NCI-H2196 (cell line): ENCODE results near the gene LECT2.

Source experiments
- DNase-seq: peaks from one replicate; lab custom pipeline; 2025; ENCODE audit not compliant: unreplicated experiment; lab: John Stamatoyannopoulos, UW

The LECT2 gene

GRCh38 chr5:135937245-135937911, 17.4 kb downstream of the LECT2 start:
- no peak for DNase-seq

- no peak for DNase-seq
Measured at GRCh38 chr5:135934939-135935338, 19.8 kb downstream of the LECT2 start.

- no peak for DNase-seq
Measured at GRCh38 chr5:135930949-135931295, 23.9 kb downstream of the LECT2 start.

GRCh38 chr5:135930029-135930948, 24.5 kb downstream of the LECT2 start:
- DNase-seq, result no peak

GRCh38 chr5:135921388-135921787, 33.4 kb downstream of the LECT2 start:
- DNase-seq, result no peak

- no peak for DNase-seq
Measured at GRCh38 chr5:135920199-135920598, 34.6 kb downstream of the LECT2 start.

GRCh38 chr5:135916638-135917263, 38.0 kb downstream of the LECT2 start:
- no peak for DNase-seq

GRCh38 chr5:135915466-135916001, 39.2 kb downstream of the LECT2 start:
- DNase-seq, result no peak

GRCh38 chr5:135913713-135914626, 40.8 kb downstream of the LECT2 start:
- no peak for DNase-seq

- no peak for DNase-seq
Measured at GRCh38 chr5:135905144-135905543, 49.6 kb downstream of the LECT2 start.

GRCh38 chr5:135901633-135902032, 53.1 kb downstream of the LECT2 start:
- DNase-seq, result no peak

GRCh38 chr5:135900276-135900675, 54.5 kb downstream of the LECT2 start:
- no peak for DNase-seq

- DNase-seq, result no peak
Measured at GRCh38 chr5:135898651-135899050, 56.1 kb downstream of the LECT2 start.
